GM18498 (cell line): Measurements from ENCODE around the gene PHRF1.
"Not testable (repeated sequence)": the region's sequence is repeated elsewhere in the genome, so short reads cannot be mapped to it uniquely, and the experiment has no call there.

Source experiments
- ATAC-seq: cut with Tn5 transposase; IDR thresholded peaks from one replicate; pipeline ENCODE4 v1.9.1; 2021; ENCODE audit warnings: mild to moderate bottlenecking, moderate library complexity; ENCODE audit not compliant: unreplicated experiment

Gene PHRF1

DNA sequence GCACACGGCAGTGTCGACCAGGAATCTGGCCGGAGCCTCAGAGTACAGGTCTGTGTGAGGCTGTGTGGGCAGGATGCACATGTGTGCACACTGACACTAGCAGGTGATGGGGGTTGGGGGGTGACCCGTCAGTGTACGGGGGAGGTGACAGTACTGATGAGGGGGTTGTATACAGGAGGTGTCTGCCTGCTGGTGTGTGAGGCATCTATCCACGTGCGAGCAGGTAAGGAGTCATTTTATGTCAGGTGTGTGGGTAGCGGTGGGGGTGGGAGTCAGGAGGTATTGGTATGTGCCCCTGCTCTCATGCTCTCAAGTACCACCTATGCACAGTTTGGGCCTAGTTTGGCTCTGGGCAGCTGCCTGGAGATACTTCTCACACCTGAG, 4.5 kb upstream of the PHRF1 start:
- no peak for ATAC-seq

DNA sequence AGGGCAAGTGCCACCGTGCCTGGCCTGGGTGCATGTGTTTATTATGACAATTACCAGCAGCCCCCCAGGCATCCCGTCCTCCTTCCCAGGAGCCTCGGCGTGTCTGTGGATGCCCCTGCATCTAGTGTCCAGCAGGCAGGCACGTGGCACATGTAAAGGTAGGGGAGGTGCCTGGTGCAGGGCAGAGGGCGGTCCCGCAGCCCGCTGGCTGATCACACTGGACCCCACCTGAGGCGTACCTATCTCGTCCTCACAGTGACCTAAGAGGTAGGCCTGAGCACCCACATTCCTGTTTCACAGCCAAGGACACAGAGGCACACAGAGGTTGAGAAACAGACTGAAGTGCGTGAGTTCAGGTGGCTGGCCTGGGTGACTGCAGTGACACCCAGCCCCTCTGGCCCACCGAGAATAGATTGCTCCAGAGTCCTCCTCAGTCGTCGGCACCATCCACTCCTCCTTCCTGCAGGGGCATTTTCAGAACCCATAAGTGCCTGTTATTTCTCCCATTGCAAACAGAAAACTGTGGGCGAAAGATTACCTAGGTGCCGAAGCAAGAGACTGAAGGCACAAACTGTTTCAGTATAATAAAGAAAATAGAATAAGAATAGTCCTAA, 3.0 kb upstream of the PHRF1 start:
- no peak for ATAC-seq

DNA sequence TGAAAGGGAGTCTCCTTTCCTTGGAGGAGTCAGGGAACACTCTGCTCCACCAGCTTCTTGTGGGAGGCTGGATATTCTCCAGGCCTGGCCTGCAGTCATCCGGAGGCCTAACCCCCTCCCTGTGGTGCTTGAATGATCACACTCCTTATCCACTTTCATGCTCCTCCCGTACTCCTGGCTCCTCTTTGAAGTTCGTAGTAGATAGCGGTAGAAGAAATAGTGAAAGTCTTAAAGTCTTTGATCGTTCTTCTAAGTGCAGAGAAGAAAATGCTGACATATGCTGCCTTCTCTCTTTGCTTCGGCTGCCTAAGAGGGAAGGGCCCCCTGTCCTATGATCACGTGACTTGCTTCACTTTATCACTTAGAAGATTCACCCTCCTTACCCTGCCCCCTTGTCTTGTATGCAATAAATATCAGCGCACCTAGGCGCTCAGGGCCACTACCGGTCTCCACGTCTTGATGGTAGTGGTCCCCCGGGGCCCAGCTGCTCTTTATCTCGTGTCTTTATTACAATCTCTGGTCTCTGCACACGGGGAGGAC, 2.2 kb upstream of the PHRF1 start:
- ATAC-seq = not testable (repeated sequence)

DNA sequence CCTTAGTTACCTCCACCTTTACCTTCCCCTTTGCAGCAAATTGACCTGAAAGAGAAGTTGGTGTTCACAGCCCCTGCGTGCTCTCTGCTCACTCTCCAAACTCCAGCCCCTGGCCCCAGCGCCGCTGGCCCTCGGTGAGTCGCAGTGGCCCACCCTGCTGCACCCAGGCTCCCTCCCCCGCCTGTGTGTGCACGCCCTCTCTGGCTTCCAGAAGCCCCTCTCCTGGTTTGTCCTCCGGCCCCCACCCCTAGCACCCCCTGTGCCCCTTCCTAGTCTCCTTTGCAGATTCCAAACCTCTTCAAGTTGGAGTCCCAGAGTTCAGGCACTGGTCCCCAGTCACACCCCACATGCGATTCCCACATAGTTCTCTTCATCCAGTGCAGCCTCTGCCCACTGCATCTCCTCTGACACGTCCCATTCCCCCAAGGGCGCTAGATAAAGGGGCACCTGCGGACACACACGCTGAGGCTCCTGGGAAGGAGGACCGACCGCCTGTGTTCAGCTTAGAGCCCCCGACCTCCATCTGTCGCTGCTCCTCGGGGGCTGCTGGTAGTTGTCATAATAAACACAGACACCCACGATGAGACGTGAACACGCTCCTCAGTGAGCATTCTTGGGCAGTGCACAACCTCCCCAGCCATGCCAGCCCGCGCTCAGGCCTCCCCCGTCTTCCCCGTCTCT, 1.5 kb upstream of the PHRF1 start:
- ATAC-seq = no peak

DNA sequence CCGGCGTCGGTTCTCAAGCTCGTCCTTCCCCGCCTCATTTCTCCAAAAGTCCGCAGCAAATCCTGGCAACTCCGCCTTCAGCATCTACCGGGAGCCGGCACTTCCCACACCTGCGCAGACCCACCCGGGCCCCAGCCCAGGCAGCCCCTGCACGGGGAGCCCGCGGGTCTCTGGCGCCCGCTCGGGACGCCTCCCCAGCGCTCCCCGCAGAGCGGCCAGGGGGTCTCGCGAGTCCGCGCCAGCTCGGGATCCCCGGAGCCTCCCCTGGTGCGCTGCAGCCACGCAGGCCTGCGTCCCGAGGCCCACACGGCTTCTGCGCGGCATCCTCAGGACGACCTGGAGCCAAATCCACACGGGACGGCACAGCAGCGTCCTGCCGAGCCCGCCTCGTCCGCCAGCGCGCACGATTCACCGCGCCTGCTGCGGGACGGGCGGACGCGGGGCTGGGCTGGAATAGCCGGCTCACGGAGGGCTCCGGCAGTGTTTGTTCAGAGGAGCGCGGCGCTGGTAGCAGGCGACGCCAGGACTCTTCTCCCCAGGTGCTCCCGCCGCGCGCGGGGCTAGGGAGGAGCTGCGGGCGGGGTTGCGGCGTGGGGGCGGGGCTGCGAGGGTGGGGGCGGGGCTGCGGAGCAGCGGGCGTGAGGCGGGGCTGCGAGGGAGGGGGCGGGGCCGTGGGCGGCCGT, 816 bp upstream of the PHRF1 start:
- ATAC-seq = peak; percentile 40

GRCh38 chr11:576811-577610, 741 bp downstream of the PHRF1 start:
- no peak for ATAC-seq

GRCh38 chr11:577611-577894, 1.3 kb downstream of the PHRF1 start:
- ATAC-seq = no peak

DNA sequence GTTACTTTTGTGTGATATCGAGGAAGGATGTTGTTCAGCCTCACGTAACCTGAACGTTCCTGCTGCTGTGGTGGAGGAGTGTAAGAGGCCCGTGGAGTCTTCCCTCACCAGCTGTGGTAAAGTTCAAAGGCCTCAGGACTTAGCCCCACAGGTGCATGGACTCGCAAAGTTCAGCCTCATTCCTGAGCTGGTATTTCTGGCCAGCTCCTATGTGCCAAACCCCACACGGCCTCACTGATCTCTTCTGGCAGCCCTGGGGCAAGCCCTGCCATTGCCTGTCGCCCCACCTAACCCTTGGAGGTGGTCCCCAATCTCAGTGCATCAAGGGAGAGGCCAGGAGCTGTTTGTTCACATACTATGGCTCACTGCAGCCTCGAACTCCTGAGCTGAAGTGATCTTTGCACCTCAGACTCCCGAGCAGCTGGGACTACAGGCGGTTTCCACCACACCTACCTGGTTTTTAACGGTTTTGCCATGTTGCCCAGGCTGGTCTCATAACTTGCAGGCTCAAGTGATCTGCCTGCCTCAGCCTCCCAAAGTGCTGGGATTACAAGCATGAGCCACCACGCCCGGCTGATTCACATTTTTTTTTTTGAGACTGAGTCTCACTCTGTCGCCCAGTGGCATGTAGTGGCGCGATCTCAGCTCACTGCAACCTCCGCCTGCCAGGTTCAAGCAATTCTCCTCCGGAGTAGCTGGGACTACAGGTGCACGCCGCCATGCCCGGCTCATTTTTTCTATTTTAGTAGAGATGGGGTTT, 2.2 kb downstream of the PHRF1 start:
- ATAC-seq = no peak

DNA sequence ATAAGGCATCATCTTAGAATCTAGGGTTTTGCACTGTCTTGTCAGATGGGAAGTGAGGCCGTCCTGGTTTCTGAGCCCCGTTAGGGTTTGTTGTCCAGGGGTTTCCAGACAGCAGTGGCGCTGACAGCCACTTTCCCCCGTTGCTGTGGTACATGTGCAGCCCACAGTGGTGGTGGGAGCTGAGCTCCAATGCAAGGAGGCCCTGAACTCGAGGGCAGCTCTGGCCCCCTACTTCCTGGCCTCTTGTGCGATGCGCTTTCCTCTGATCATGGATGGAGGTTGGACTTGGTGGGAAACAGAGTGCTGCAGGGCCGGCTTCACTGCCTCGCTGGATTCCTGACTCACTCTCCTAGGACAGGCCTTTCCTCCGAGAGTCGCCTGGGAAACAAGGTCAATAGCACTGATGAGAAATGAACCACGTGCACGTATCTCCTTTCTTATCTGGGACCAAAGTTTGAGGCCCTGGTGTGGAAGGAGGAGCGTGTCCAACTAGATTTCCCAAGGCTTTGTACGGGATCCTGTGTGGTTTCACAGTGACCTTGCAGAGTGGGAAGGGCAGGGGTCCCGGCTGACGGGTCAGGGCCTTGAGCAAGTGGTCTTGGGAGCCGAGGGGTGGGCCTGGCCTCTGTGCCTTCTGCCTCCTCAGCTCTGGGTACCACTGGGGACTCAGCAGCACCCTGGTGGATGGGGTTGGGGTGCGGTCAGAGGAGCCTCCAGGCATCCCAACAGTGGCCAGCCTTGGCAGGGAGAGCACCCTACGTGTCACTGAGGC, 3.7 kb downstream of the PHRF1 start:
- no peak for ATAC-seq

DNA sequence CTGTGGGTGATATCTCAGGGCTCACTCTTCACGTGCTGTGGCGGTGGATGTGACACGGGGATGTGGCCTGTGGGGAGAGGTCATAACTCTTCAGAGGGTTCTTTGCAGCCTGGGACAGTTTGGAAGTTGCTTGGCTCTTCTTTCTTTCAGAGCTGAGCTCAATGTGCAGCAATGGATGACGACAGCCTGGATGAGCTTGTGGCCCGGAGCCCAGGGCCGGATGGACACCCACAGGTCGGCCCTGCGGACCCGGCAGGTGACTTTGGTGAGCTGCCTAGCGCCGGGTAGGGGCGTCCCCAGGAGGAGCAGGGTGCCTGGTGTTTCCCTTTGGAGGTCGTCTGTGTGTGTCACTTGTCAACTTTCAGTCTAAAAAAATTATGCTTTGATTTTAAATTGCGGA, 5.1 kb downstream of the PHRF1 start:
- no peak for ATAC-seq

- ATAC-seq = no peak
Observed at GRCh38 chr11:581752-582151, 5.5 kb downstream of the PHRF1 start.

DNA sequence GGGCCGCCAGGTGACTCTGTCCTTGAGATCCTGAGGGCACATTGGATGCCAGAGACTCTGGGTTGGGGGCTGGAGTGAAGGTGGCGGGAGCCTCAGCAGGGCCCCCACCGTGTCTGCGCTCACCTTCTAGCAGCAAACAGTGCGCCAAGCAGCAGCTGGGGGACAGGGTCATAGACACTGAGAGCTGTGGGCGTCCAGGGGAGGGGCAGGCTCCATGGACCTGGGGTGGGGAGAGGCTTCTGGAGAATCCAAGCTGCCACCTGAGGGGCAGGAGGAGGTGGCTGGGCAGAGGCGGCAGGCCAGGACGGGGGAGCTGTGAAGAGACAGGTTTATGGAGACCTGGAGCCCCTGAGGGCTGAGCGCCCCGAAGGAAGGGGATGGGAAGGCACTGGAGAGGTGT, 8.0 kb downstream of the PHRF1 start:
- ATAC-seq = no peak

GRCh38 chr11:586376-587316, 10.4 kb downstream of the PHRF1 start:
- ATAC-seq = no peak

GRCh38 chr11:587546-587945, 11.3 kb downstream of the PHRF1 start:
- no peak for ATAC-seq

GRCh38 chr11:587978-588380, 11.7 kb downstream of the PHRF1 start:
- no peak for ATAC-seq

- ATAC-seq = no peak
Observed at GRCh38 chr11:589798-590197, 13.5 kb downstream of the PHRF1 start.

GRCh38 chr11:590997-591396, 14.7 kb downstream of the PHRF1 start:
- no peak for ATAC-seq

GRCh38 chr11:592501-592900, 16.2 kb downstream of the PHRF1 start:
- ATAC-seq = no peak

DNA sequence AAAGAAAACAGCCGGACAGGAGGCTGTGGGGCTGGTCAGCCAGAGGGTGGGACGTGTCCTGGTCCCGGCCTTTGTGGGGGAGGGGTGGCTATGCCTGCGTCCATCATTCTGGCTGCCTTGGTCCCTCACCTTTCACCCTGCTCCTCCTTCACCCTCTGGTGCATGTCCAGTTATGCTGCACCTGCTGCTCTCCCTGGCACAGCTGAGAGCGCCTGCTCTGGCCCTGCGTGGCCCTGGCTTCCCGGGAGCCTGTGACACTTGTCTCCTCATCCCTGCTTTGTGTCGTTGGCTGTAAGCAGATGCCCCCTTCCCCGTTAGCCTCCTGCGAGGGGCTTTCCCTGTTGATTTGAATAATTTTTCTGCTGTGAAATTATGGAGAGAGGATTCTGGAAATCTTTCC, 16.6 kb downstream of the PHRF1 start:
- ATAC-seq = no peak
